ENCODE measurements around the gene HOXD13.
A peak's percentile ranks its signal among the peaks of the same experiment; 100 is the strongest.

HOXD13 gene

DNA sequence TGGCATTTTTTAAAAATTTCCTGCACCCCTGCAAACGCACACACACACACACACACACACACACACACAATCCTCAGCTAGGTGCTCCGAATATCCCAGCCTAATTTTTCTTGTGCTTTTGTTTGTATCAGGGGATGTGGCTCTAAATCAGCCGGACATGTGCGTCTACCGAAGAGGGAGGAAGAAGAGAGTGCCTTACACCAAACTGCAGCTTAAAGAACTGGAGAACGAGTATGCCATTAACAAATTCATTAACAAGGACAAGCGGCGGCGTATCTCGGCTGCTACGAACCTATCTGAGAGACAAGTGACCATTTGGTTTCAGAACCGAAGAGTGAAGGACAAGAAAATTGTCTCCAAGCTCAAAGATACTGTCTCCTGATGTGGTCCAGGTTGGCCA, 1.8 kb downstream of the HOXD13 start:
- no peak for DNase-seq (ENCODE audit: low spot score)

GRCh38 chr2:176095421-176095820, 2.9 kb downstream of the HOXD13 start:
- no peak for DNase-seq (ENCODE audit: low spot score)

GRCh38 chr2:176096243-176096985, 3.9 kb downstream of the HOXD13 start:
- no peak for DNase-seq (ENCODE audit: low spot score)

DNA sequence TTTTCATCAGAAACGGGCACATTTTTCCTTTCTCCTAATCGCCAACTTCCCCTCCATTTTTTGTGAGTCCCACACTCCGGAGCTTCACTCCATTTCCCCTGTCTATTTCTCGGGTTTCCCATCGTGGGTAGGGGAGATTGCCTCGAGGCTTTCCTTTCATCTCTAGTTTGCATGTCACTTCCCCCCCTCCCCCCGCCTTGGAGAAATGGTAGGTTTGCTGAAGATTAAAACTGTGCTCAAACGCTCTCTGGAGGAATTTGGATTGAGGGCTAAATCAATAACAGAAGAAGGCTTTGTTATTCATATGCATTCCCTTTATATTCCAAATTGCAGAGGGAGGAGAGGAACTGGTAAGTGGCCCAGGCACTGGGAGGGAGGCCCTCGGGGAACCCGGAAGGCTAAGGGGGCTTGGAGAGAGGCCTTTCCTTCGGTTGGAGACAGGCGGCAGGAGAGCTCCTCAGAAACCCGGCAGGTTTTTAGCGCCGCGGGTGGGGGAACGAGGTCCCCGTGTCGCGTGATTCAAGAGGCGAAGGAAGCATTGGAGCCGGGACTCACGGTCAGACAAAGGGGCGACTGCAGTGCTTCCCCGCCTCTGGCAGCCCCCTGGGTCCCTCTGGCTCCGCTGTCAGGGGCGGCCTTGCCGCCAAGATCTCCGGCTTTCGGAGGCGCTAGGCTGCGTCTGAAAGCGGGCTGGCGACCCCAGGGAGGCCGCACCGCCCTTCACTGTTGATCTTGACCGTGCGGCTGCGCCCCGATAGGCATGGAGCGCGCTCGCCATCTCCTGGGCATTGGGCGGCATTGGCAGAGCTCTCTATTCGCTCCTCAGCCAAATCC, 4.7 kb downstream of the HOXD13 start:
- peak; percentile 88 for DNase-seq (ENCODE audit: low spot score)

DNA sequence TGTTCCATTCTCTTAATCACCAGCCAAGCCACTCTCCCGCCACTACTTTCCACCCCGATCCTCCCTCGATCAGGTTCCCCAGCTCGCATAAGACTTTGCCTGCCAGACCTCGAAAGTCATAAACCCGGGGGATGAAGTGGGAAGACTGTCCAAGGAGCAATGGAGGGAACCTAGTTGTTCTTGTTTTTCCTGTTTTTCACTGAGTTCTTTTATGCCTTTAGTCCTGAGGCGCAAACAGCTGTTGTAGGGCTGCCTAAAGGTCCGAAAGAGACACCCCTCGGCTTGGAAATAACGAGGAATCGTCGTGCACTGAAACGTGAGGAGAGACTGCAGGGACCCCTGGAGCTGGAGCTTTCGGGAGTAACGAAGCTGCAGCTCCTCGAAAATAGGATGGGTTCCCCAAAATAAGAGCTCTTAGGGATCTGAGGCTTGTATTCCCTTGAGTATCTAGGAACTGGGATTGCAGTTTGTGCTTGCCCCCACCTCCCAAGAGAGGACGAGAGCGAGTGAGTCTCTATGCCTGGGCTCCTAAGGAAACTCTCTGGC, 5.4 kb downstream of the HOXD13 start:
- DNase-seq (ENCODE audit: low spot score) = no peak

DNA sequence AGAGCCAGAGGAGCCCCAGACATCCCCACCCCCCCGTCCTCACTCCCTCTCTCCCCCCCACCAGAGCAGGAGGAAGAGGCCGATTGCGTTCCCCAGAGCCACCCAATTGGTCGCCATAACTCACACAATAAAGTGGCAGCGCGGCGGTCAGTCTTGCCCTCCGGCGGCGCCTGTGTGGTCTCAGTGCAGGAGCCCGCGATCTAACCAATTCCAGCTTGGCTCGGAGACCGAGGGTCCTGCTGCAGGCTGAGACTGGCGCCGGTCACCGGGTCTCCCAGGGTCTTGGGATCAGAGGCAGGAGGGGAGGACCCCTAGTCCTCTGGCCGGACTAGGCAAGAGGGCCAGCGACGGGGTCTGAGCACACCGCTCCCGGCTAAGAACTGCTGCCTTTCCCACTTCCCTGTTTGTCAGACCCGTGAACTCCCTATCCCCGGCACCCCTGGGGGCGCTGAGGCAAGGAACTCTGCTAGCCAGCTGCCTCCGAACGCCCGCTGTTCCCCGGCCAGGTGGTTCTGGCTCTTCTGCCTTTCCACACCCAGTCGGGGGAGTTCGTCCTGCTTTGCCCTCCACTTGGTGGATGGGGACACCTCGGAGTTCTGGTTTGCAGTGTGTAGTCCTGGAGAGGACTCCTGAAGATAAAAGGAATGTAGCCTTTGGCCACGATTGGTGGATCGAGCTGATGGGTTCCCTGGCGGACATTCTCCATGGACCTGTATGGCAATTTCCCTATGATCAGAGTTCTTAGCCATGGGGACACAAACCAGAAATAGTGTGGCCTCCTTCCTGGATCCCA, 6.0 kb downstream of the HOXD13 start:
- no peak for DNase-seq (ENCODE audit: low spot score)

DNA sequence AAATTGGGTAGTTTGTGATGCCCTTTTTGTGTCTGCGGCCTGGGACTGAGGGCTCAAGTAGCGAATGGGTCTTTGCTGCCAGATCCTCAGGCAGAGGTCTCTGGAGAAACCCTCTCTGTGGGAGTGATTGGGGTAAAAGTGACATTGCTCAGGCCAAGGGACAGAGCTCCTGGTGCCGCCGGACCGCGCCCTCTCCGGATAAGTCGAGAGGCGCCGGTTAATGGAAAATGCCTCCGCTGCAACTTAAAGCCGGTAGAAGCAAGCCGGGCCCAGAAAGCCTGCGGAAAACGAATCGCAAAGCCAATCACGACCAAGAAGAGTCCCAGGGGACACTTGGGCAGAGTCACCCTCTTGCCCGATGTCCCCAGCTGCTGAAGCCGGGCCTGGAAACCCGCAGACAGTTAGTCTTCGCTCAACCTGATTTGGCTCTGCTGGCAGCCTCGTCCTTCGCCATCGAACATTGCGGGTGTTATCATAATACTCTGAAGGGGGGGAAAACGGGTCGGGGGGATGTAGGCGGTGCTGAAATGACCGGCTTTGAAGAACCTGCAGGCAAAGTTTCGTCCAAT, 6.7 kb downstream of the HOXD13 start:
- DNase-seq (ENCODE audit: low spot score) = no peak

GRCh38 chr2:176099728-176100546, 7.4 kb downstream of the HOXD13 start, which contains the start of gene HOXD12:
Gene HOXD12 (plus strand): TSS chr2:176099795. CDS start chr2:176099802, 7 bp downstream.
- no peak for DNase-seq (ENCODE audit: low spot score)

DNA sequence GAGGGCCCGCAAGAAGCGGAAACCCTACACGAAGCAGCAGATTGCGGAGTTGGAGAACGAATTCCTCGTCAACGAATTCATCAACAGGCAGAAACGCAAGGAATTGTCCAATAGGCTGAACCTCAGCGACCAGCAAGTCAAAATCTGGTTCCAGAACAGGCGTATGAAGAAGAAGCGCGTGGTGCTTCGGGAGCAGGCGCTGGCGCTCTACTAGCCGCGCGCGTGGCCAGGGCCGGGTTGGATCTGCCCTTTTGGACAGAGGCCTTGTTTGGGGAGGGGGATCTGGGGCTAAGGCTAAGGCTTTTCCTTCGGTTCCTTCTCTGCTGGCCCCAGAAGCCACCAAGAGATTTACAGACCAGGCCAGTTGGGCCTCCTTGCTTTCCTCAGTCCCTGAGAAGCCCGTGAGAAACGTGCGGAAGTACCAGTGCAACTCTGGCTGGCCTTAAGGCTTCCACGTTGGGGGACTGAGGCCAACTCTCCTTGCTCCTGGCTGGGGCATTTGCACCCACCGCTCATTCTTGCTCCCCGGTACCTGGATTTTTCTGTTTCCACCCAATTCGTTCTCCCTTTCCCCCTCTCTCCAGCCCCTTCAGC, 8.1 kb downstream of the HOXD13 start:
- no peak for DNase-seq (ENCODE audit: low spot score)

DNA sequence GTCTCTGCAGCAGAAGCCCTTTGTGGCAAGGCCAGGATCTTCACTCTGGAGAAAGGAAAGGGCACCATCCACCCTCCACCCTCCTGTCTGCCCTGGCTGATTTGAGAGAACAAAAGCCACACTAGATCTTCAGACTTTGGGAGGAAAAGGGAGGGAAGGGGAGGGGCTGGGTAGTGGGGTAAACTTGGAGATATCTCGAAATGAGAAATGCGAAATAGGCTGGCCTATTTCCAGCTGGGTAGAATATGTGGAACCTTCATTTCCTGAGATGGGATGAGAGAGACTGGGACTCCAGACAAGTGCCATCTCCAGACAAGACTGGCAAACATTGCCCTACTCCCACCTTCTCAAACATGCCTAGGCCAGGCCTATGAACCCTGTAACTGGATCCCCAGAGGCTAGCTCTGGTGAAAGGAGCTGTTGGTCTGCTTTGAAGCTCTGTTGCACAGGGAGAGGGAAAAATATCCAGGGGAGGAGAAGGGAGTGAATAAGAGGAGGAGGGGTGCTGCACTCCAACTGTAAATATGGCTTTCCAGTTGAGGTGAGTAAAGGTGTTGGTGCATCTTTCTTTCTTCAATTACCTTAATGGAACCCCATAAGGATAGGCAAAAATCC, 8.8 kb downstream of the HOXD13 start:
- no peak for DNase-seq (ENCODE audit: low spot score)

- DNase-seq (ENCODE audit: low spot score) = no peak
These were observed 9.3 kb downstream of the HOXD13 start for GRCh38 chr2:176101842-176102241.

GRCh38 chr2:176102309-176102866, 9.9 kb downstream of the HOXD13 start:
- DNase-seq (ENCODE audit: low spot score) = no peak

DNA sequence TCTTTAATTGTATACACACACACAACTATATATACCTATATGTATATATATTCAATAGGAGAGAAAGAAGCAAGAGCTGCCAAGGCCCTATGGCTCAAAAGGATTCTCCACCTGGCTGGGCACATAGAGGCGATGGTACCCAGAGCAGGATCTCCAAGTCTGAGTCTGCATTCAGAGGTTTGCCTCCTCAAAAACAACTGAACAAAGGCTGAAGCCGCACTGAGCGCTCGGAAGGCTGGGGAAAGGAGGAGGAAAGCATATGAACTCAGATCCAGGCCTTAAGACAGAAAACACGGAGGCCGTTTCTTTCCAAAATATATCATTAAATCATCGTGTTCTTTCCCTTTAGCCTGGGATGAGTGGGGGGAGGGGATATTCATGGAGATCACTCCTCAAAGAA, 10.7 kb downstream of the HOXD13 start:
- no peak for DNase-seq (ENCODE audit: low spot score)

GRCh38 chr2:176103742-176104315, 11.3 kb downstream of the HOXD13 start:
- DNase-seq (ENCODE audit: low spot score) = no peak

GRCh38 chr2:176104316-176105077, 12.0 kb downstream of the HOXD13 start:
- no peak for DNase-seq (ENCODE audit: low spot score)

DNA sequence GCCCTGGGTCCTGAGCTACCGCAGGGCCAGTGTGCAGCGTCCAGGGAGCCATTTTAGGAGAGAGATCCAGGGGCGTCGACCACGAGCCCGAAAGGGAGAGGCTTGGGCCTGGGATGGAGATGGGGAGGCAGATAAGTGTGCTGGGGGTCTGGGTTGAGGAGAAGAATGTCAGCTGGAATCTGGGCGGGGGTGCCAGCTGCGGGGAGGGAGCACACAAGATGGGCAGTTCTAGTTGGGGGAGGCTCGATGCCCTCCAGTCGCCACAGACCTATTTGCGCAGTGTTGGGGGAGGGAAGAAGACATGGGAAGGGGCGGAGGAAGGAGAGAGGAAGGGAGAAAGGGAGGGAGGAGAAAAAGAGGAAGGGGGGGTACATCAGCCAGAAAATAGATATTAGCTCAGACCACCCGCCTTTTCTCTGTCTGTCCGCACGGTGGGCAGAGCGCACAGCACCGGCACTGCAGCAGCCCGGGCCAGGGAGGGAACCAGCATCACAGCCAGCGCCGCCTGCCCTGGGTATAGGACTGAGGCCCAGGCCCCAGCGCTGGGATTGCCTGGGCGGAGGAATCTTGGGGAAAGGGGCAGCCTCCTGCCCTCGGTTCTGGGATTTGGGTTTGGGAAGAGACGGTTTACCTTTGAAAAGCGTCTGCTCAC, 12.7 kb downstream of the HOXD13 start:
- DNase-seq (ENCODE audit: low spot score) = no peak

GRCh38 chr2:176105730-176106580, 13.4 kb downstream of the HOXD13 start:
- no peak for DNase-seq (ENCODE audit: low spot score)

All from AG08396 (cell line).